Uterus (tissue), 4 donors: Measurements from ENCODE around the gene LGALS1. TPM values are rescaled to one million over a fixed set of nuclear protein-coding genes. Genes with fewer than 3 reads are reported as not detected.
A peak's percentile ranks its signal among the peaks of the same experiment; 100 is the strongest.

Experiments
- DNase-seq, 2 donors: peaks; one replicate each; pipeline ENCODE4 v3.0.0-alpha.2; 2019 to 2020
- H3K27ac ChIP-seq, 2 donors: fragments of 200-600 bp; sonication (generic); 1 replicate in 1 of 2; 2 replicates in 1 of 2; pipeline ENCODE4 v1.5.1; 2016 to 2018
- H3K27me3 ChIP-seq, 2 donors: fragments of 200-600 bp; sonication (generic); one replicate each; pipeline ENCODE4 v1.5.1; 2018 to 2019; ENCODE audit warnings: control low read depth in 1 of 2
- H3K36me3 ChIP-seq, 2 donors: fragments of 200-600 bp; sonication (generic); one replicate each; pipeline ENCODE4 v1.5.1; 2019; ENCODE audit warnings: control low read depth in 1 of 2
- H3K4me1 ChIP-seq, 2 donors: fragments of 200-600 bp; sonication (generic); one replicate each; pipeline ENCODE4 v1.5.1; 2018 to 2019; ENCODE audit warnings: control low read depth in 1 of 2
- H3K4me3 ChIP-seq, 2 donors: fragments of 200-600 bp; sonication (generic); 1 replicate in 1 of 2; 2 replicates in 1 of 2; pipeline ENCODE4 v1.5.1; 2018 to 2019; ENCODE audit warnings: mild to moderate bottlenecking in 1 of 2
- H3K9me3 ChIP-seq, 2 donors: fragments of 200-600 bp; sonication (generic); one replicate each; pipeline ENCODE4 v1.5.1; 2019; ENCODE audit warnings: control low read depth in 1 of 2
- CTCF ChIP-seq, 4 experiments: fragments of 200-600 bp in 2 of 4; fragments of 450-650 bp in 2 of 4; sonication (generic) in 2 of 4; IDR thresholded peaks; one replicate each; pipeline ENCODE4 v1.5.1; 2016 to 2019; ENCODE audit warnings: antibody characterized with exemption in 4 of 4, mild to moderate bottlenecking in 2 of 4, moderate library complexity in 1 of 4
- POLR2A ChIP-seq, 2 donors: fragments of 450-650 bp; IDR thresholded peaks; one replicate each; pipeline ENCODE4 v1.6.1; 2016; ENCODE audit warnings: antibody characterized with exemption in 2 of 2, mild to moderate bottlenecking in 1 of 2, moderate library complexity in 1 of 2
- intact Hi-C: fragments of 100-400 bp; cut with DNase I; formaldehyde crosslinking; loops from one replicate; pipeline ENCODE4 v1.15.1; 2023; ENCODE audit warnings: low total_unique reads
- total RNA-seq, 4 donors: library from RNA; depleted of rRNA in 3 of 4; stranded (reverse); fragments of >200 nt in 3 of 4; gene quantifications; one replicate each; pipeline versions ENCODE4 v1.1.0 to v1.2.4, GENCODE V29; 2014 to 2023
- donor health status: DM: yes; HTN: yes; CAD: no.

Gene LGALS1
- total RNA-seq, 4 donors from 2014 or later = 1,421 to 3,100 (median 2,146) TPM

GRCh38 chr22:37674248-37674647 lies 1.2 kb upstream of the LGALS1 start:
- Histone ChIP-seq H3K4me1 (peaks cover 3 to 18% of the 10 kb centered on the region in 2 donors), H3K36me3 (no peaks in the 10 kb centered on the region), H3K27me3 (no peaks in the 10 kb centered on the region), H3K27ac (peak overlapping the region; percentile 93 to 99), H3K4me3 (no peak overlapping the region), H3K9me3 (no peaks in the 10 kb centered on the region)
- intact Hi-C loops = no loop called here
- DNase-seq = no peak
- TF ChIP-seq POLR2A (IDR thresholded peaks at IDR 0.05) (no peak), CTCF (IDR thresholded peaks at IDR 0.05) (no peak)

GRCh38 chr22:37675930-37676735 lies 697 bp downstream of the LGALS1 start:
- intact Hi-C loops = no loop called here
- H3K27ac ChIP-seq = peak overlapping the region; percentile 93 to 99
- no peaks in the 10 kb centered on the region for H3K27me3 ChIP-seq
- peak overlapping the region; percentile 68 to 78 for H3K4me3 ChIP-seq
- peaks cover 3 to 18% of the 10 kb centered on the region in 2 donors for H3K4me1 ChIP-seq
- no peak for TF ChIP-seq CTCF (IDR thresholded peaks at IDR 0.05)
- TF ChIP-seq POLR2A (IDR thresholded peaks at IDR 0.05) = no peak
- no peaks in the 10 kb centered on the region for H3K9me3 ChIP-seq
- no peaks in the 10 kb centered on the region for H3K36me3 ChIP-seq
- DNase-seq = peak; percentile 55 to 69

GRCh38 chr22:37676736-37677492 lies 1.5 kb downstream of the LGALS1 start:
- no peaks in the 10 kb centered on the region for H3K36me3 ChIP-seq
- H3K4me3 ChIP-seq = peak overlapping the region; percentile 68 to 78
- peak; percentile 96 to 98 for DNase-seq
- H3K27me3 ChIP-seq = no peaks in the 10 kb centered on the region
- H3K9me3 ChIP-seq = no peaks in the 10 kb centered on the region
- H3K27ac ChIP-seq = peak overlapping the region; percentile 93 to 99
- H3K4me1 ChIP-seq = peaks cover 3 to 24% of the 10 kb centered on the region in 2 donors
- intact Hi-C loops = no loop called here
- TF ChIP-seq CTCF (IDR thresholded peaks at IDR 0.05) (no peak), POLR2A (IDR thresholded peaks at IDR 0.05) (peak in 1 of 2 donors; percentile 68)

DNA sequence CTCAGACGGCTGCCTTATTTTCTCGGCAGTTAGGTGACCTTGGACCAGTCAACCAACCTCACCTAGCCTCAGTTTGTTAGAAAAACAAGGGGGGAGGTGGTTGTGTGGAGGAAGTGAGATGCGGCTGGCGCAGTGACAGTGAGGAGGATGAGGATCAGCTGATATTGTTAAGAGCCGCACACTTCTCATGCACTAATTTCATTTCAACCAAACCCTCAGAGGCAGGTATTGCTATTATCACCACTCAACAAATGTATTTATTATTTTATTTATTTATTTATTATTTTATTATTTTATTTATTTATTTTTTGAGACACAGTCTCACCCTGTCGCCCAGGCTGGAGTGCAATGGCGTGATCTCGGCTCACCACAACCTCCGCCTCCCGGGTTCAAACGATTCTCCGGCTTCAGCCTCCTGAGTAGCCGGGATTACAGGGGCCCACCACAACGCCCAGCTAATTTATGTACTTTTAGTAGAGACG lies 2.1 kb downstream of the LGALS1 start:
- Histone ChIP-seq H3K9me3 (no peaks in the 10 kb centered on the region), H3K27ac (peak overlapping the region; percentile 93 to 99), H3K4me3 (peak overlapping the region; percentile 68 to 78), H3K27me3 (no peaks in the 10 kb centered on the region), H3K4me1 (peaks cover 3 to 24% of the 10 kb centered on the region in 2 donors), H3K36me3 (no peaks in the 10 kb centered on the region)
- TF ChIP-seq POLR2A (IDR thresholded peaks at IDR 0.05) (no peak), CTCF (IDR thresholded peaks at IDR 0.05) (no peak)
- DNase-seq = no peak
- intact Hi-C loops = no loop called here

DNA sequence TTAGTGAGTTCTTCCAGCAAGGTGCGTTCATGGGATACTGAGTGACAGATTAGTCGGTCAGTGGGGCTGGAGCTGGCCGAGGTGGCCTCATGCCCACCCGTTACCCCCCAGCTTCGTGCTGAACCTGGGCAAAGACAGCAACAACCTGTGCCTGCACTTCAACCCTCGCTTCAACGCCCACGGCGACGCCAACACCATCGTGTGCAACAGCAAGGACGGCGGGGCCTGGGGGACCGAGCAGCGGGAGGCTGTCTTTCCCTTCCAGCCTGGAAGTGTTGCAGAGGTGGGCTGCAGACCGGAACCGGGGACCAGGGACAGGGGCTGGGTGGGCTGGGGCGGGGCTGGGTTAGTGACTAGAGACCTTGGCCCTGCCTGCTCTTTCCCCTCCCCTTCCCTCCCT lies 2.9 kb downstream of the LGALS1 start:
- no peak for DNase-seq
- no peak overlapping the region for H3K4me3 ChIP-seq
- H3K27me3 ChIP-seq = no peaks in the 10 kb centered on the region
- peak overlapping the region; percentile 93 to 99 for H3K27ac ChIP-seq
- intact Hi-C loops = no loop called here
- H3K4me1 ChIP-seq = peaks cover 3 to 24% of the 10 kb centered on the region in 2 donors
- H3K9me3 ChIP-seq = no peaks in the 10 kb centered on the region
- H3K36me3 ChIP-seq = no peaks in the 10 kb centered on the region
- no peak for TF ChIP-seq POLR2A (IDR thresholded peaks at IDR 0.05)
